Body of pancreas (tissue), 4 donors: ENCODE measurements around the gene CHST10.

Experiments used
- CTCF ChIP-seq, 7 experiments: fragments of 450-650 bp in 4 of 7; fragments of 200-600 bp in 3 of 7; sonication (generic) in 3 of 7; IDR thresholded peaks; one replicate each; pipeline ENCODE4 v1.5.1; 2016 to 2019; ENCODE audit warnings: antibody characterized with exemption in 7 of 7
- POLR2A ChIP-seq, 3 donors: fragments of 450-650 bp; IDR thresholded peaks; one replicate each; pipeline ENCODE4 v1.6.1; 2016; ENCODE audit warnings: antibody characterized with exemption in 3 of 3, mild to moderate bottlenecking in 2 of 3

DNA sequence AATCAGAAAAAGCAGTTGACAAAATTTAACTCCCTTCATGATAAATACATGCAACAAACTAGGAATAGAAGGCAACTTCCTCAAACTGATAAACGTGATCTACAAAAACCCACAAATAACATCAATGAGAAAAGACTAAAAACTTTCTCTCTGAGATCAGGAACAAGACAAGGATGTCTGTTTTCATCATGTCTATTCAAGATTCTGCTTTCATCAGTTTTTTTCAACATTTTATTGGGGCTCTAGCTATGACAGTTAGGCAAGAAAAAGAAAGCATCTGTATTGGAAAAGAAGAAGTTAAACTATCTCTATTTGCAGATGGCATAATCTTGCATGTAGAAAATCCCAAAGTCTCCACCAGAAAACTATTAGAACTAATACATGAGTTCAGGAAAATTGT lies 12.3 kb upstream of the CHST10 start:
- TF ChIP-seq POLR2A (IDR thresholded peaks at IDR 0.05) (no peak), CTCF (IDR thresholded peaks at IDR 0.05) (no peak)
